K562 treated with DMSO at 1 percent for 4 hours (cell line): ENCODE measurements around the gene CD74. TPM values are rescaled to one million over a fixed set of nuclear protein-coding genes. Genes with fewer than 3 reads are reported as not detected.

Source experiments
- total RNA-seq: library from RNA; unstranded; fragments of 300-600 nt; gene quantifications from 2 replicates; pipeline ENCODE4 v1.2.3, GENCODE V29; 2022; ENCODE audit not compliant: insufficient read depth

Gene CD74
- total RNA-seq, result 3.6 and 4.3 TPM in 2 replicates

GRCh38 chr5:150412319-150413175 lies at the start of gene CD74:
Gene CD74 (minus strand): TSS chr5:150412910. CDS start chr5:150412749, 161 bp downstream.

GRCh38 chr5:150449517-150450339 lies 37.0 kb upstream of the CD74 start, which contains the start of gene RPS14:
Gene RPS14 (minus strand): TSS chr5:150449739. CDS start chr5:150447733, 2,006 bp downstream.

GRCh38 chr5:150357326-150358260 lies 55.1 kb downstream of the CD74 start, which contains the start of gene TCOF1:
Gene TCOF1 (plus strand): TSS chr5:150357697. CDS start chr5:150357747, 50 bp downstream.

Other genes with a start within 250 kb of the CD74 start
- gene CDX1, start 246.1 kb downstream of the CD74 start, total RNA-seq, result not detected in 2 replicates
- gene SLC6A7, start 222.8 kb downstream of the CD74 start, total RNA-seq, result not detected in 2 replicates
- gene CAMK2A, start 123.1 kb downstream of the CD74 start, total RNA-seq, result not detected in 2 replicates
- not detected in 2 replicates for gene ARSI, start 110.0 kb downstream of the CD74 start, total RNA-seq
- gene TCOF1, start 55.2 kb downstream of the CD74 start, total RNA-seq, result 33.4 and 40.7 TPM in 2 replicates
- gene RPS14, start 36.8 kb upstream of the CD74 start, total RNA-seq, result 7,861 and 8,555 TPM in 2 replicates
- gene NDST1, start 95.2 kb upstream of the CD74 start, total RNA-seq, result 20.1 and 20.6 TPM in 2 replicates
- gene SYNPO, start 227.8 kb upstream of the CD74 start, total RNA-seq, result not detected in 2 replicates
- gene MYOZ3, start 248.3 kb upstream of the CD74 start, total RNA-seq, result not detected in 2 replicates